BE2C (cell line): ENCODE measurements around the gene NEB.

Source experiments
- DNase-seq: peaks from one replicate; pipeline ENCODE4 v3.0.0-alpha.2; 2020
- H3K27me3 ChIP-seq: fragments of 250-450 bp; sonication (Bioruptor Pico); 2 replicates; pipeline ENCODE4 v1.5.1; 2020; ENCODE audit warnings: mild to moderate bottlenecking
- H3K36me3 ChIP-seq: fragments of 250-450 bp; sonication (Bioruptor Pico); 2 replicates; pipeline ENCODE4 v1.5.1; 2020; ENCODE audit warnings: mild to moderate bottlenecking
- H3K4me1 ChIP-seq: fragments of 250-450 bp; sonication (Bioruptor Pico); 2 replicates; pipeline ENCODE4 v1.5.1; 2020
- H3K4me3 ChIP-seq: 2 replicates; pipeline ENCODE4 v1.5.1; 2011; ENCODE audit warnings: low read depth, low read length
- H3K9me3 ChIP-seq: fragments of 250-450 bp; sonication (Bioruptor Pico); 2 replicates; pipeline ENCODE4 v1.5.1; 2020
- CTCF ChIP-seq: IDR thresholded peaks from 2 replicates; pipeline ENCODE4 v1.5.1; 2012; ENCODE audit warnings: mild to moderate bottlenecking, low read depth, low read length

The NEB gene

GRCh38 chr2:151475071-151475470 is 259.2 kb downstream of the NEB start:
- Histone ChIP-seq H3K4me1 (no peaks in the 10 kb centered on the region), H3K36me3 (peaks cover 15% of the 10 kb centered on the region), H3K9me3 (no peaks in the 10 kb centered on the region), H3K4me3 (no peak overlapping the region), H3K27me3 (no peaks in the 10 kb centered on the region)
- TF ChIP-seq CTCF: no peak
- no peak for DNase-seq

- Histone ChIP-seq H3K4me1 (no peaks in the 10 kb centered on the region), H3K27me3 (no peaks in the 10 kb centered on the region), H3K4me3 (no peak overlapping the region), H3K36me3 (peaks cover 31% of the 10 kb centered on the region), H3K9me3 (no peaks in the 10 kb centered on the region)
- TF ChIP-seq CTCF: no peak
- DNase-seq: no peak
These were observed 261.3 kb downstream of the NEB start for GRCh38 chr2:151472966-151473365.

GRCh38 chr2:151470556-151470955 is 263.7 kb downstream of the NEB start:
- Histone ChIP-seq H3K27me3 (no peaks in the 10 kb centered on the region), H3K9me3 (no peaks in the 10 kb centered on the region), H3K4me3 (no peak overlapping the region), H3K36me3 (peaks cover 40% of the 10 kb centered on the region), H3K4me1 (no peaks in the 10 kb centered on the region)
- no peak for DNase-seq
- no peak for TF ChIP-seq CTCF

- H3K4me3 ChIP-seq: no peak overlapping the region
- no peaks in the 10 kb centered on the region for H3K9me3 ChIP-seq
- H3K36me3 ChIP-seq: peaks cover 54% of the 10 kb centered on the region
- H3K4me1 ChIP-seq: no peaks in the 10 kb centered on the region
- no peak for DNase-seq
- no peaks in the 10 kb centered on the region for H3K27me3 ChIP-seq
- TF ChIP-seq CTCF: no peak
These were observed 268.5 kb downstream of the NEB start for GRCh38 chr2:151465771-151466170.

- TF ChIP-seq CTCF: no peak
- H3K9me3 ChIP-seq: no peaks in the 10 kb centered on the region
- no peak overlapping the region for H3K4me3 ChIP-seq
- peaks cover 18% of the 10 kb centered on the region for H3K36me3 ChIP-seq
- H3K27me3 ChIP-seq: no peaks in the 10 kb centered on the region
- DNase-seq: no peak
- no peaks in the 10 kb centered on the region for H3K4me1 ChIP-seq
These were observed 274.9 kb downstream of the NEB start for GRCh38 chr2:151459358-151459757.

GRCh38 chr2:151439127-151439526 is 295.1 kb downstream of the NEB start:
- Histone ChIP-seq H3K27me3 (no peaks in the 10 kb centered on the region), H3K4me3 (no peak overlapping the region), H3K36me3 (peaks cover 22% of the 10 kb centered on the region), H3K9me3 (no peaks in the 10 kb centered on the region), H3K4me1 (no peaks in the 10 kb centered on the region)
- no peak for TF ChIP-seq CTCF
- no peak for DNase-seq
